HEK293 (cell line): ENCODE data around the gene MRPL43.

Source experiments
- IKZF3 ChIP-seq: fragments of 450-650 bp; IDR thresholded peaks from 2 replicates; pipeline ENCODE4 v1.5.0; 2018; ENCODE audit warnings: missing biosample characterization, mild to moderate bottlenecking, missing genetic modification characterization, moderate library complexity
- ZEB2 ChIP-seq: fragments of 450-650 bp; formaldehyde crosslinking; IDR thresholded peaks from 2 replicates; pipeline ENCODE4 v1.5.1; 2016; ENCODE audit warnings: missing biosample characterization, missing genetic modification characterization
- ZNF138 ChIP-seq: fragments of 450-650 bp; formaldehyde crosslinking; IDR thresholded peaks from 2 replicates; pipeline ENCODE4 v1.5.1; 2016; ENCODE audit warnings: missing biosample characterization, missing genetic modification characterization, borderline replicate concordance
- ZNF146 ChIP-seq: fragments of 450-650 bp; formaldehyde crosslinking; IDR thresholded peaks from 2 replicates; pipeline ENCODE4 v1.5.1; 2016; ENCODE audit warnings: missing biosample characterization, missing genetic modification characterization
- ZNF274 ChIP-seq, 2 experiments: fragments of 200-500 bp in 1 of 2; fragments of 450-650 bp in 1 of 2; sonication (Bioruptor generic) in 1 of 2; formaldehyde crosslinking in 1 of 2; IDR thresholded peaks; 2 replicates each; pipeline versions ENCODE4 v1.5.1 to v1.6.1; 2014 to 2016; ENCODE audit warnings: borderline replicate concordance in 1 of 2, inconsistent platforms in 1 of 2, low read length in 1 of 2, missing biosample characterization in 1 of 2, missing genetic modification characterization in 1 of 2
- TF ChIP-seq, protein P1 (sequence below): fragments of 450-650 bp; formaldehyde crosslinking; IDR thresholded peaks from 2 replicates; pipeline ENCODE4 v1.5.1; 2016; ENCODE audit warnings: missing biosample characterization, missing genetic modification characterization

GRCh38 chr10:100966887-100967286 is 20.4 kb downstream of the MRPL43 start:
- TF ChIP-seq ZEB2 (no peak), ZNF274 (IDR thresholded peaks at IDR 0.05; ENCODE audit: low read length) (no peak), ZNF274 (tag by site-specific recombination; IDR thresholded peaks at IDR 0.05; ENCODE audit: borderline replicate concordance) (no peak), ZNF146 (tag by site-specific recombination) (no peak), ZNF138 (tag by site-specific recombination) (no peak), IKZF3 (tag by site-specific recombination) (no peak)
- TF ChIP-seq, protein P1, sequence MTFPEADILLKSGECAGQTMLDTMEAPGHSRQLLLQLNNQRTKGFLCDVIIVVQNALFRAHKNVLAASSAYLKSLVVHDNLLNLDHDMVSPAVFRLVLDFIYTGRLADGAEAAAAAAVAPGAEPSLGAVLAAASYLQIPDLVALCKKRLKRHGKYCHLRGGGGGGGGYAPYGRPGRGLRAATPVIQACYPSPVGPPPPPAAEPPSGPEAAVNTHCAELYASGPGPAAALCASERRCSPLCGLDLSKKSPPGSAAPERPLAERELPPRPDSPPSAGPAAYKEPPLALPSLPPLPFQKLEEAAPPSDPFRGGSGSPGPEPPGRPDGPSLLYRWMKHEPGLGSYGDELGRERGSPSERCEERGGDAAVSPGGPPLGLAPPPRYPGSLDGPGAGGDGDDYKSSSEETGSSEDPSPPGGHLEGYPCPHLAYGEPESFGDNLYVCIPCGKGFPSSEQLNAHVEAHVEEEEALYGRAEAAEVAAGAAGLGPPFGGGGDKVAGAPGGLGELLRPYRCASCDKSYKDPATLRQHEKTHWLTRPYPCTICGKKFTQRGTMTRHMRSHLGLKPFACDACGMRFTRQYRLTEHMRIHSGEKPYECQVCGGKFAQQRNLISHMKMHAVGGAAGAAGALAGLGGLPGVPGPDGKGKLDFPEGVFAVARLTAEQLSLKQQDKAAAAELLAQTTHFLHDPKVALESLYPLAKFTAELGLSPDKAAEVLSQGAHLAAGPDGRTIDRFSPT (tag by site-specific recombination), result no peak
